Stimulated activated naive B cell treated with anti-CD40 and anti-IgM and Interleukin-4, amounts not matched to agents 10 μg/mL and 1 μg/mL and 100 μg/mL, for 72 hours (primary cell): ENCODE results near the gene GPALPP1.
"Not testable (repeated sequence)": the region's sequence is repeated elsewhere in the genome, so short reads cannot be mapped to it uniquely, and the experiment has no call there.

Source experiments
- ATAC-seq, 2 donors: fragments of 150-1000 bp; cut with Tn5 transposase; replicated peaks; 2 replicates each; pipeline ENCODE4 v1.10.0; 2021; ENCODE audit warnings: moderate library complexity in 1 of 2
- DNase-seq: peaks from one replicate; pipeline ENCODE4 v3.0.0; 2021
- H3K27ac Mint-ChIP-seq: one replicate; pipeline ENCODE4 v1.8.0; 2022; ENCODE audit warnings: mild to moderate bottlenecking, mixed read lengths
- H3K27me3 Mint-ChIP-seq, 2 donors: one replicate each; pipeline ENCODE4 v1.8.0; 2022; ENCODE audit warnings: mixed read lengths in 2 of 2
- H3K36me3 Mint-ChIP-seq, 2 donors: one replicate each; pipeline ENCODE4 v1.8.0; 2022; ENCODE audit warnings: mixed read lengths in 2 of 2, mild to moderate bottlenecking in 1 of 2
- H3K4me1 Mint-ChIP-seq, 2 donors: one replicate each; pipeline ENCODE4 v1.8.0; 2022; ENCODE audit warnings: mixed read lengths in 2 of 2, mild to moderate bottlenecking in 1 of 2
- H3K4me3 Mint-ChIP-seq, 2 donors: one replicate each; pipeline ENCODE4 v1.8.0; 2022; ENCODE audit warnings: mild to moderate bottlenecking in 2 of 2, mixed read lengths in 2 of 2, moderate library complexity in 1 of 2
- H3K9me3 Mint-ChIP-seq, 2 donors: one replicate each; pipeline ENCODE4 v1.8.0; 2022; ENCODE audit warnings: mixed read lengths in 2 of 2, mild to moderate bottlenecking in 1 of 2

The GPALPP1 gene

GRCh38 chr13:45063261-45063860 lies 74.0 kb downstream of the GPALPP1 start:
- Mint-ChIP-seq H3K36me3 (peaks cover 0 to 3% of the 10 kb centered on the region in 2 donors), H3K27me3 (peaks cover 5 to 8% of the 10 kb centered on the region in 2 donors), H3K4me3 (no peak overlapping the region), H3K27ac (no peak overlapping the region), H3K9me3 (peaks cover 2 to 3% of the 10 kb centered on the region in 2 donors), H3K4me1 (peaks cover 3 to 5% of the 10 kb centered on the region in 2 donors)
- DNase-seq, result no peak
- ATAC-seq, result no peak

GRCh38 chr13:45063889-45064288 lies 74.6 kb downstream of the GPALPP1 start:
- DNase-seq, H3K27me3 Mint-ChIP-seq, H3K9me3 Mint-ChIP-seq, H3K36me3 Mint-ChIP-seq, H3K4me1 Mint-ChIP-seq, H3K27ac Mint-ChIP-seq, H3K4me3 Mint-ChIP-seq, ATAC-seq: not testable (repeated sequence)

GRCh38 chr13:45064889-45065288 lies 75.6 kb downstream of the GPALPP1 start:
- Mint-ChIP-seq H3K27me3 (peaks cover 5 to 8% of the 10 kb centered on the region in 2 donors), H3K36me3 (no peaks in the 10 kb centered on the region), H3K4me3 (no peak overlapping the region), H3K4me1 (peaks cover 4 to 5% of the 10 kb centered on the region in 2 donors), H3K9me3 (no peaks in the 10 kb centered on the region), H3K27ac (no peak overlapping the region)
- ATAC-seq, result no peak
- DNase-seq, result no peak

GRCh38 chr13:45068036-45069001 lies 79.0 kb downstream of the GPALPP1 start:
- peak in 1 of 2 donors; percentile 33 for ATAC-seq
- Mint-ChIP-seq H3K9me3 (no peaks in the 10 kb centered on the region), H3K4me1 (peaks cover 4 to 5% of the 10 kb centered on the region in 2 donors), H3K27ac (no peak overlapping the region), H3K27me3 (peaks cover 0 to 9% of the 10 kb centered on the region in 2 donors), H3K36me3 (no peaks in the 10 kb centered on the region), H3K4me3 (no peak overlapping the region)
- no peak for DNase-seq

- DNase-seq (no peak), ATAC-seq (no peak)
- Mint-ChIP-seq H3K9me3 (no peaks in the 10 kb centered on the region), H3K4me3 (no peak overlapping the region), H3K27me3 (peaks cover 9 to 19% of the 10 kb centered on the region in 2 donors), H3K4me1 (peaks cover under 1% of the 10 kb centered on the region in 2 donors), H3K27ac (no peak overlapping the region), H3K36me3 (no peaks in the 10 kb centered on the region)
Measured at GRCh38 chr13:45073809-45074208, 84.5 kb downstream of the GPALPP1 start.

- H3K27ac Mint-ChIP-seq, result no peak overlapping the region
- H3K36me3 Mint-ChIP-seq, result no peaks in the 10 kb centered on the region
- DNase-seq (no peak), ATAC-seq (no peak)
- H3K4me1 Mint-ChIP-seq, result no peaks in the 10 kb centered on the region
- H3K27me3 Mint-ChIP-seq, result peaks cover 9 to 19% of the 10 kb centered on the region in 2 donors
- H3K4me3 Mint-ChIP-seq, result no peak overlapping the region
- no peaks in the 10 kb centered on the region for H3K9me3 Mint-ChIP-seq
Measured at GRCh38 chr13:45074721-45075120, 85.4 kb downstream of the GPALPP1 start.

- no peak for DNase-seq
- no peak overlapping the region for H3K27ac Mint-ChIP-seq
- peaks cover 9 to 14% of the 10 kb centered on the region in 2 donors for H3K27me3 Mint-ChIP-seq
- H3K4me1 Mint-ChIP-seq, result no peaks in the 10 kb centered on the region
- no peak overlapping the region for H3K4me3 Mint-ChIP-seq
- no peaks in the 10 kb centered on the region for H3K9me3 Mint-ChIP-seq
- ATAC-seq, result no peak
- no peaks in the 10 kb centered on the region for H3K36me3 Mint-ChIP-seq
Measured at GRCh38 chr13:45078003-45078402, 88.7 kb downstream of the GPALPP1 start.
